Cerebellar cortex (tissue), 1 donor: Measurements from ENCODE around the gene CHSY1.

Experiments used
- DNase-seq: peaks from one replicate; pipeline ENCODE4 v3.0.0-alpha.2; 2015; ENCODE audit warnings: low spot score

CHSY1 gene

GRCh38 chr15:101188637-101189408 lies 63.0 kb downstream of the CHSY1 start:
- no peak for DNase-seq

GRCh38 chr15:101187820-101188636 lies 63.8 kb downstream of the CHSY1 start:
- no peak for DNase-seq

GRCh38 chr15:101185770-101186169 lies 66.1 kb downstream of the CHSY1 start:
- no peak for DNase-seq

- no peak for DNase-seq
Measured at GRCh38 chr15:101185336-101185735, 66.5 kb downstream of the CHSY1 start.

GRCh38 chr15:101184830-101185229 lies 67.0 kb downstream of the CHSY1 start:
- no peak for DNase-seq

GRCh38 chr15:101183931-101184305 lies 67.9 kb downstream of the CHSY1 start:
- DNase-seq = no peak

- no peak for DNase-seq
Measured at GRCh38 chr15:101183226-101183930, 68.5 kb downstream of the CHSY1 start.

- DNase-seq = no peak
Measured at GRCh38 chr15:101182215-101182614, 69.6 kb downstream of the CHSY1 start.

GRCh38 chr15:101181349-101181748 lies 70.5 kb downstream of the CHSY1 start:
- DNase-seq = no peak

GRCh38 chr15:101180620-101181307 lies 71.1 kb downstream of the CHSY1 start:
- no peak for DNase-seq

- DNase-seq = peak; percentile 71
Measured at GRCh38 chr15:101179341-101180153, 72.3 kb downstream of the CHSY1 start.

- DNase-seq = no peak
Measured at GRCh38 chr15:101178931-101179330, 72.9 kb downstream of the CHSY1 start.

GRCh38 chr15:101178479-101178878 lies 73.4 kb downstream of the CHSY1 start:
- DNase-seq = no peak

- no peak for DNase-seq
Measured at GRCh38 chr15:101177866-101178265, 74.0 kb downstream of the CHSY1 start.

GRCh38 chr15:101176625-101177024 lies 75.2 kb downstream of the CHSY1 start:
- DNase-seq = no peak

GRCh38 chr15:101175401-101175800 lies 76.4 kb downstream of the CHSY1 start:
- no peak for DNase-seq

GRCh38 chr15:101174152-101174920 lies 77.5 kb downstream of the CHSY1 start:
- no peak for DNase-seq

GRCh38 chr15:101173233-101174119 lies 78.4 kb downstream of the CHSY1 start:
- no peak for DNase-seq

GRCh38 chr15:101172501-101173071 lies 79.3 kb downstream of the CHSY1 start:
- DNase-seq = no peak
